SIG-M5 (cell line): ENCODE data around the gene PHACTR1.
"Not testable (repeated sequence)": the region's sequence is repeated elsewhere in the genome, so short reads cannot be mapped to it uniquely, and the experiment has no call there.

Experiments
- DNase-seq: peaks from one replicate; lab custom pipeline; 2025; lab: John Stamatoyannopoulos, UW

PHACTR1 gene

DNA sequence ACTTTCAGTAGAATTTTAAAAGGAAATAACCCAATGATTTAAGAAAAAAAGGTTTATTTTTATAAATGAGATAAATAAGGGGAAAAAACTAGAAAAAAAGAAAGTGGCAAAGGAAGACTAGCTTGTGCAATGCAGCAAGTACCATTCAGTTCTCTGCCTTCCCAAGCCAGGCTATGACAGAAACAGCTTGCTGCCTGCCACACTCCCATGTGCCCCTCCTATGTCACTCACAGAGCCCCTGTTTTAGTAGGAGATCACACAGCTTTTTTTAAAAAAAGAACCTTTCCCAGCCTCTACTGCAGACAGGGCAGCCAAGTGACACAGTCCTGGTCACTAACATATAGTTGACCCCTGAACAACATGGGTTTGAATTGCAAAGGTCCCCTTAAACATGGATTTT lies 598.2 kb downstream of the PHACTR1 start:
- no peak for DNase-seq

DNA sequence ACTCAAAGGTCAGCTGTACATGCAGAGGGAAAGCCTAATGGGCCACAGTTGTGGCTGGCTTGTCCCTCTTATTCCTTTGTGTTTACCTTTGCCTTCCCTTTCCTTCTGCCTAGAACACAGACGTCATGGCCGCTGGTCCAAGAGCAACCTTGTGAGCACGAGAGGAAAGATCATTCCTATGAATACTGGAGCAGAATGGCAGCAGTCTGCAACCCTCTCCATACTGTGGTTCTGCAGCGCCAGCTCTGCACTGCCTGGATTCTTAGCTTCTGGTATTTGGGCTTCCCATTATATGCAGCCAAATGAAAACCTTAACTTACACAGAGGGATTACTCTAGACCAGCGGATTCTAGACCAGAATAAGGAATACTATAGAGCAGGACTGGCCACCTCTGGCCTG lies 599.3 kb downstream of the PHACTR1 start:
- DNase-seq: no peak

DNA sequence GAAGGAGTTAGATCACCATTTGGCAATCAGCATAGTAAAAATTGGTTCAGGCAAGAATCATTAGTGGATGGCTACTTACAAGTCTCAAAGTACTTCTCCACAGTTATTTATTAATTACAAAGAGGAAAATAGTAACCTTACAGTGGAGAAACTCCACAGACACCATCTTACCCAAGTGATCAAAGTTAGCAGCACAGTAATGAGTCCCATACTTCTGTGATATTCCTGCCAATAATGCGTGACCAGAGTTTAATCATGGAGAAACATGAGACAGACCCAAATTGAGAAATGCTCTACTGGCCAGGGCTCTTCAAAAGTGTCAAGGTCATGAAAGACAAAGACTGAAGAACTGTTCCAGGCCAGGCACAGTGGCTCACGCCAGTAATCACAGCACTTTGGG lies 602.3 kb downstream of the PHACTR1 start:
- DNase-seq: no peak

DNA sequence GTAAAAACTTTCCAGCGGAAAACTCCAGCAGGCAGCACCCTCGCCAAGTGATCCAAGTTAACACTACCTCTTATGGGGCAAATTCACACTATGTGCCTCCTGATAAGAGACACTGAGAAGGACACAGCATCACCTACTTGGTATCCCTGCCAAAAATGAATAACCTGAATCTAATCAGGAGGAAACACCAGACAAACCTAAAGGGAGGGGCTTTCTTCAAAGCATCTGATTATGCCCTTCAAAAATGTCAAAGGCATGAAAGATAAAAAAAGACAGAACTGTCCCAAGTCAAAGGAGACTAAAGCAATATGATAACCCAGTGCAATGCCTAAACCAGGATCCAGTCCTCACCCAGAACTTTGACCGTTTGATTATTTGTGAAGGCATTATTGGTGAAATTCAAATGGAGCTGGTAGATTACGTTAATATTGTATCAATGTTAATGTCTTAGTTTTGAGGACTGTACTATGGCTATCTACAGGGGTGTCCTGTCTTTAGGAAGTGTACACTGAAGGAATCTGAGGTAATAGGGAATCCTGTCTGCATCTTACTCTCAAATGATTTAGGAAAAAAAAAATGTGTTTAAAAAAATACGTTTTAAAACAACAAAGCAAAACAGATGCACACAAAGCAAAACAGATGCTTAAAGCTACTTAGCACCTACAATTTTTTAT lies 603.5 kb downstream of the PHACTR1 start:
- no peak for DNase-seq

DNA sequence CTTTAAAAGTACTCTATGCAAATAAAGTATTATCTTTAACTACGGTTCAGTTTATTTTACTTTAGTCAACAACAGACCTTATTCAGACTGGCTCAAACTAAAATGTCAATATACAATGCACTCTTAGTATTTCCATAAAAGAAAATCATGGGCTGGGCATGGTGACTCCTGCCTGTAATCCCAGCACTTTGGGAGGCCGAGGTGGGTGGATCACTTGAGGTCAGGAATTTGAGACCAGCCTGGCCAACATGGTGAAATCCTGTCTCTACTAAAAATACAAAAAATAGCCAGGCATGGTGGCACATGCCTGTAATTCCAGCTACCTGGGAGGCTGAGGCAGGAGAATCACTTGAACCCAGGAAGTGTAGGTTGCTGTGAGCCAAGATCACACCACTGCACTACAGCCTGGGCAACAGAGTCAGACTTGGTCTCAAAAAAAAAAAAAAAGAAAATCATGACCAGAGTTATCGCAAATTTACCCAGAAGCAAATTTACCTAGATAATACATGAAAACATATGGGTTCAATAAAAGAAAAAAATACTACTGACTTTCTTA lies 609.5 kb downstream of the PHACTR1 start:
- not testable (repeated sequence) for DNase-seq

DNA sequence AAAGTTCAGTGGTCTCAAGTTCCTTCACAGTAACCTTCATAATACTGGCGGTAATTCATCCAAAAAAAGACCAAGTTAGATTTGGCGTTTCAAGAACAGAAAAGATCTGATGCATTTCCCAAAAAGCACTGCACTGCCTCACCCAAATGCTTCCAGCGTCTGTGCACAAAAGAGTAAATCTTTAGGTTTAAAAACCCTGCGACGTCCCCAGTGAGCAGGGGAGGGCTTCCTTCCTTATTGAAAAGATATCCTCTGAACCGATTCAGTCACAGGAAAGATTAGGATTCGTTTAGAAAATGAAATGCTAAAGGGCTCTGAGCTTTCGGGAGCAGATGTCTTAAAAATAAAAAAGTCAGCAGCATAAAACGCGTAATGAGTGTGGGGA lies 611.1 kb downstream of the PHACTR1 start:
- no peak for DNase-seq

DNA sequence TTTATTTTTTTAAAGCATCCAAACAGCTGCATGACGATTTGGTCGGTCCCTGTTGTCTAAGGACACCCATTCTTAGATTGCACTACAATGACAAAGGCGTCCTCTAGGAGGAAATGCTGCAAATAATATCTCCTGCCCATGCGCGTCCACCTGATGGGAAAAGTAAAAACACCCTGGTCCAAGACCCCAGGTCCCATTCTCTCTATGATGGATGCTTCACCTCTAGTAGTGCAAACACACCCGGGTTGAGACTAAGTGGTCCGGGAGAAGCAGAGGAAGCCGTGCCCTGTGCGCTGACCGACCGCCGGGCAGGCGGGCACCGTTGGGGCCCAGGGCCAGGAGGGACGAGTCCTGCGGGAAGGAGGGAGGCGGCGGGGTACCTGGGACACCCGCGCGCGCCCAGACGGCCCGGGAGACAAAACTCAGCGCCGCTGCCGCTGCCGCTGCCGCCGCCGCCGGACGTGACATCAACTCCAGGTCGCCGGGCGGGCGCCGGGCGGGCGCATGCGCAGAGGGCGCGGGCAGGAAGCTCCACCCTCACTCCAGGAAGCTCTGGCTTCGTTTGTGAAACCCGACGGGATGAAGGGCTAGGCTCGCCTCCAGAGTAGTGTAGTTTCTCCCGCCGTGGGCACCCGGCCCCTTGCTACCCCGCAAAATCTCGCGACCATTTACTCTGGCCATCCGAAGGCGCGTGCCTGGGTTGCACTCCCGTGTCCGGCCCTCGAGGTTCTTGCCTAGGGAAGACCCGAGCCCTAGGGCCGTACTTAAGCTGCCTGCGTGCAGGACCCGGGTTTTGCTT lies 611.7 kb downstream of the PHACTR1 start, which contains the start of gene TBC1D7:
TSS of gene TBC1D7 (minus strand) at position 462 of the 799 bp plus-strand sequence. CDS start 1,639 bp downstream, outside the sequence.
- DNase-seq: no peak

DNA sequence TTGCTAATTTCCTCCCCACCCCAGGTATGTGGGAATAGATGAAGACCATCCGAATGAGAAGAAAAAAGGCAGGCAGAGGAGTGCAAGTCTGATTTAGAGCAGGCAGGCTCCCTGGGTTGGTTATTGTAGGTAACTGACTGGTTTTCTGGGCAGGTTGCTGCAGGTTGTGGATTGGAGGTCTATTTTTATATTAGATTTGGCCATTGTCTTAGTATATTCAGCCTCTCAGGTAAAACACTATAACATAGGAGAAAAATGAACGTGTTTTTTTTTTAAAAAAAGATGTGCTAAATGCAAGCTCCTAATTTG lies 612.3 kb downstream of the PHACTR1 start:
- no peak for DNase-seq

DNA sequence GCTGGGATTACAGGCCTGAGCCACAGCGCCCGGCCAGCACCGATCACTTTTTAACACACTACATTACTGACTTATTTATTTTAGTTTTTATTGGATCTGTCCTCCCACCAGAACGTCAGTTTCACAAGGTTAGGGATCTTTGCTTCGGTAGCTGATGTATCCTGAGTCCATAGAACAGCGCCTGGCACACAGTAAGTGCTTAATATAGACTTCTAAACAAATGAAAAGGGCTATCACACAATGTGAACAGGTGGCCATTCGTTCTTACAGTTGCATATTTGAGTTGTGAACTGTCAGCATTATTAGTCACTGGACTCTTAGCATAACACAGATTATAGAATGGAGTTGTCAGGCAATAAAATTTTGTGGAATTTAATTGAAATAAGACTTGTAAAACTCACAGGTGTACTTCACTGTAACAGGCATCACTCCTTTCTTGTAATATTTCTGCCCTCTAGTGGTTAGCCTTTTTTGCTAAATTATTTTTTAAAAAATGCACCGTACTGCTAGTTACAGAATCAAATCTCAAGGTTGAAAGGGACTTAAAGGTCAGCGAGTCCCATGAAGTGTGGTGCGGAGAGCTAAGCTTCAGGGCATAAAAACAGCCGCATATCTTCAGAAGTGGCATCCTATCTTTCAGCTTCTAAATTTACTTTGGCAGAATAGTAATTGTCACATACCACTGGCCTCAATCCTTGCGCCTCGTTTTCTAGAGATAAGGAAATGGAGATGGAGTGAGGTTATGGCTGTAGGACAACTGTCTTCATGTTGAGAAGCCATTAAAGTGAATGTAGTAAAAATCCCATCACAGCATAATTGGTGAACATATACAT lies 615.2 kb downstream of the PHACTR1 start:
- DNase-seq: no peak

DNA sequence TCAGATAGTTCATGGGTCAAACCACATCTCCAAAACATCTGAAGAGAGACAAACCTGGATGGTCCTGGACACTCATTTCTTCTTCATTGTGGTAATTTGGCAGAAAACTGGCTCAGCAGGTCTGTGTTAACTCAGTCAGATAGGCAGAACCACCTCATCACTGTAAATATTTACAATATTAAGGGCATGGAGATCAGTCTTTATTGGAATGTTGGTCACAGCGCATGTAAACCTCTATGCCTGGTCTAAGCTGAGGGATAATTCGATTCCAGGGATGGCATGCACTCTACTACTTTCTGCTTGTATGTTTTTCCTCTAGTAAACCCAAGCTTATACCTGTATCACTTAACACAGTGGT lies 615.8 kb downstream of the PHACTR1 start:
- DNase-seq: no peak

DNA sequence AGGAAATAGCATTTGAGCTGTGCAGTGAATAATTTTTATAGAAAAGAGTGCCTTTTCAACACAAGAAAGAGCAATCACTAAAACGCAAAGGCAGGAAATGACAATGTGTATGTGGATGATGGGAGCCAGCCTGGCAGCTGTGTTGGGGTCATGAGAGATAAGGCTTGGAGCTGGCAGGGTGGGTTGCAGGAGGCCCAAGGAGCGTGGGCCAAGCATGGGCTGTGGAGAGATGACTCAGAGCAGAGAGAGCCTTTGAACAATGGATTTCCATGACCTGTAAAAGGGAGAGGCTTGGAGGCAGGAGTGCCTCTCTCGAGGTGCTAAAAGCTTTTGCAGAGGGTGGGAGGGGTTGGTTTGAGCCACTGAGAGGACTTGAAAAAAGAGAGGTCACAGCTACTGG lies 618.4 kb downstream of the PHACTR1 start:
- DNase-seq: no peak

DNA sequence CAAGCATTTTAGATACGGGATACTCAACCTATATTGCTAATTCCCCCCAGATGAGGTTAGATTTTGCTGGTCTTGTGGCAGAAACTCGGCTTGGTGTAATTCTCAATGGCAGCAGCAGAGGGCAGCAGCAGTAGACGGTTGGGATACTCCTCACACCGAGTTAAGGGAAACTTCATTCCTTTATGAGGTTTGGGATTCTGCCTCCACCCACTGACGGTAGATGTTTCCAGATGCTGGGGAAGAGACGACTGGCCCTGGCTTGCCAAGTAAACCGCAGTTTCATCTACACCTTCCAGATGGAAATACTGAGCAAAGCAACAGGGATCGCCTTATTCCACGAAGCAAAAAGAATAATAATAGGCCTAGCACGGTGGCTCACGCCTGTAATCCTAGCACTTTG lies 620.0 kb downstream of the PHACTR1 start:
- DNase-seq: no peak

DNA sequence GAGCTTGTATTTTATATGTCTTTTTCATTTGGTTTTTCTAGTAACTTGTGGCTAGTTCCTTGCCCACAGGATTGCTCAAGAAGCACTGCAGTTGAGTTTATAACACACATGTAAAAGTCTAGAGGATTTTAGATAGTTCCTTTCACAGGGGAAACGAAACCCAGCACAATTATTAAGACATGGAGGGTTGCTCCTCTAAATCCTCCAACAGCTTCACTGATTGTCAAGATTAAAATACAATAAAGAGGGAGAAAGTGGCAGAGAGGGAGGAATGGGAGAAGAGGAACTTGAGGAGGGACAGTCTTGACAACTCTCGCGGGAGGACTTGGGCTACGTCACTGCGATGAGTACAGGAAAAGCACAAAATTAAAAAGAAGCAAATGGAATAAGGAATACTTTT lies 621.5 kb downstream of the PHACTR1 start:
- peak; percentile 79 for DNase-seq
